ENCODE data around the gene KLK2.
"Not testable (repeated sequence)": the region's sequence is repeated elsewhere in the genome, so short reads cannot be mapped to it uniquely, and the experiment has no call there.

Gene KLK2

GRCh38 chr19:50896089-50896590 is 22.9 kb downstream of the KLK2 start:
- not testable (repeated sequence) for DNase-seq

- DNase-seq = peak; percentile 47
These were observed 23.5 kb downstream of the KLK2 start for GRCh38 chr19:50896591-50897190.

GRCh38 chr19:50897191-50897607 is 24.0 kb downstream of the KLK2 start:
- DNase-seq = no peak

- DNase-seq = no peak
These were observed 24.4 kb downstream of the KLK2 start for GRCh38 chr19:50897612-50898011.

GRCh38 chr19:50898018-50898417 is 24.8 kb downstream of the KLK2 start:
- DNase-seq = no peak

GRCh38 chr19:50899569-50899968 is 26.3 kb downstream of the KLK2 start:
- no peak for DNase-seq

- no peak for DNase-seq
These were observed 29.4 kb downstream of the KLK2 start for GRCh38 chr19:50902640-50903039.

GRCh38 chr19:50906217-50906616 is 33.0 kb downstream of the KLK2 start:
- no peak for DNase-seq

GRCh38 chr19:50908336-50908735 is 35.1 kb downstream of the KLK2 start:
- DNase-seq = no peak

GRCh38 chr19:50909240-50910070 is 36.2 kb downstream of the KLK2 start:
- peak; percentile 45 for DNase-seq

- no peak for DNase-seq
These were observed 37.5 kb downstream of the KLK2 start for GRCh38 chr19:50910722-50911121.

GRCh38 chr19:50911206-50912101 is 38.2 kb downstream of the KLK2 start, which contains the start of gene KLK4:
TSS of gene KLK4 (minus strand) at chr19:50911395. CDS start at chr19:50910738, 657 bp downstream.
- DNase-seq = no peak

GRCh38 chr19:50912102-50912599 is 38.9 kb downstream of the KLK2 start:
- no peak for DNase-seq

- no peak for DNase-seq
These were observed 39.8 kb downstream of the KLK2 start for GRCh38 chr19:50912727-50913716.

- DNase-seq = no peak
These were observed 42.8 kb downstream of the KLK2 start for GRCh38 chr19:50916069-50916468.

GRCh38 chr19:50921426-50922316 is 48.4 kb downstream of the KLK2 start:
- peak; percentile 12 for DNase-seq

- peak; percentile 72 for DNase-seq
These were observed 49.1 kb downstream of the KLK2 start for GRCh38 chr19:50922317-50922853.

- no peak for DNase-seq
These were observed 51.3 kb downstream of the KLK2 start for GRCh38 chr19:50924586-50924985.

GRCh38 chr19:50925734-50926133 is 52.5 kb downstream of the KLK2 start:
- DNase-seq = no peak

GRCh38 chr19:50926144-50926543 is 52.9 kb downstream of the KLK2 start:
- no peak for DNase-seq

Data from EL (cell line).